ENCODE measurements around the gene SPOCK2. TPM values are rescaled to one million over a fixed set of nuclear protein-coding genes. Genes with fewer than 3 reads are reported as not detected.

Gene SPOCK2
- polyA plus RNA-seq, 1 donor = 17.4 TPM

DNA sequence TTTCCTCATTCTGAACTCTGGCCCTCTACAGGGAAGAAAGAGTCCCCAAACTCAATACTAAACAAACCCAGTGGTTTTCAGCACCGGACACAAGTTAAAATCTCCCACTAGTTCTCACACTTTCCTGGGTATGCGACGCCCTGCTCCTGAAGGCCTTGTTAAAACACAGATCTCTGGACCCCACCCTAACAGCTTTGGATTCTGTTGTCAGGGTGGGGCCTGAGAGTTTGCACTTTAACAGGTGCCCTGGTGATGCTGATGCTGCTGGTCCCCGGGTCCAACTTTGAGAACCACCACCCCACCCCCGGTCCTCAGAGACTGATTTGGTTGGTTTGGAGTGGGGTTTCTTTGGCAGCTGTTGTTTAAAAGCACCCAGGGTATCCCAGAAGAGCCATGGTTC, 62.5 kb downstream of the SPOCK2 start:
- no peaks in the 10 kb centered on the region for H3K27me3 ChIP-seq (ENCODE audit: control insufficient read depth, insufficient read depth, low read length)
- DNase-seq = no peak
- no peaks in the 10 kb centered on the region for H3K9me3 ChIP-seq (ENCODE audit: control insufficient read depth, low read depth, low read length)
- H3K27ac ChIP-seq (ENCODE audit: low read length) = no peak overlapping the region
- H3K4me1 ChIP-seq (ENCODE audit: control insufficient read depth, insufficient read depth, low read length) = peaks cover 26% of the 10 kb centered on the region
- no peaks in the 10 kb centered on the region for H3K36me3 ChIP-seq (ENCODE audit: control insufficient read depth, insufficient read depth, low read length)
- H3K4me3 ChIP-seq (ENCODE audit: low read length) = no peak overlapping the region
- no CpG with 5 or more reads among the region's 5 CpGs for WGBS (ENCODE audit: insufficient coverage, low lambda C conversion rate)

- no peaks in the 10 kb centered on the region for H3K27me3 ChIP-seq (ENCODE audit: control insufficient read depth, insufficient read depth, low read length)
- H3K27ac ChIP-seq (ENCODE audit: low read length) = no peak overlapping the region
- no peaks in the 10 kb centered on the region for H3K9me3 ChIP-seq (ENCODE audit: control insufficient read depth, low read depth, low read length)
- no peak for DNase-seq
- H3K36me3 ChIP-seq (ENCODE audit: control insufficient read depth, insufficient read depth, low read length) = no peaks in the 10 kb centered on the region
- H3K4me3 ChIP-seq (ENCODE audit: low read length) = no peak overlapping the region
- H3K4me1 ChIP-seq (ENCODE audit: control insufficient read depth, insufficient read depth, low read length) = peaks cover 22% of the 10 kb centered on the region
- no CpG with 5 or more reads among the region's 8 CpGs for WGBS (ENCODE audit: insufficient coverage, low lambda C conversion rate)
Measured at GRCh38 chr10:72025400-72025799, 63.0 kb downstream of the SPOCK2 start.

GRCh38 chr10:72024596-72024995, 63.8 kb downstream of the SPOCK2 start:
- Histone ChIP-seq H3K27ac (ENCODE audit: low read length) (no peak overlapping the region), H3K4me1 (ENCODE audit: control insufficient read depth, insufficient read depth, low read length) (peaks cover 20% of the 10 kb centered on the region), H3K27me3 (ENCODE audit: control insufficient read depth, insufficient read depth, low read length) (no peaks in the 10 kb centered on the region), H3K9me3 (ENCODE audit: control insufficient read depth, low read depth, low read length) (no peaks in the 10 kb centered on the region), H3K4me3 (ENCODE audit: low read length) (no peak overlapping the region), H3K36me3 (ENCODE audit: control insufficient read depth, insufficient read depth, low read length) (no peaks in the 10 kb centered on the region)
- no peak for DNase-seq
- WGBS (ENCODE audit: insufficient coverage, low lambda C conversion rate) = no CpG with 5 or more reads among the region's 4 CpGs

GRCh38 chr10:72022228-72022627, 66.1 kb downstream of the SPOCK2 start:
- Histone ChIP-seq H3K27me3 (ENCODE audit: control insufficient read depth, insufficient read depth, low read length) (no peaks in the 10 kb centered on the region), H3K9me3 (ENCODE audit: control insufficient read depth, low read depth, low read length) (no peaks in the 10 kb centered on the region), H3K36me3 (ENCODE audit: control insufficient read depth, insufficient read depth, low read length) (no peaks in the 10 kb centered on the region), H3K4me3 (ENCODE audit: low read length) (no peak overlapping the region), H3K4me1 (ENCODE audit: control insufficient read depth, insufficient read depth, low read length) (peaks cover 6% of the 10 kb centered on the region), H3K27ac (ENCODE audit: low read length) (no peak overlapping the region)
- 88% methylated on average over 1 of the region's 6 CpGs for WGBS (ENCODE audit: insufficient coverage, low lambda C conversion rate)
- DNase-seq = no peak

GRCh38 chr10:72020914-72021809, 67.2 kb downstream of the SPOCK2 start:
- Histone ChIP-seq H3K9me3 (ENCODE audit: control insufficient read depth, low read depth, low read length) (no peaks in the 10 kb centered on the region), H3K36me3 (ENCODE audit: control insufficient read depth, insufficient read depth, low read length) (no peaks in the 10 kb centered on the region), H3K27me3 (ENCODE audit: control insufficient read depth, insufficient read depth, low read length) (no peaks in the 10 kb centered on the region), H3K4me1 (ENCODE audit: control insufficient read depth, insufficient read depth, low read length) (peaks cover 12% of the 10 kb centered on the region), H3K4me3 (ENCODE audit: low read length) (no peak overlapping the region), H3K27ac (ENCODE audit: low read length) (no peak overlapping the region)
- no CpG with 5 or more reads among the region's 9 CpGs for WGBS (ENCODE audit: insufficient coverage, low lambda C conversion rate)
- no peak for DNase-seq

DNA sequence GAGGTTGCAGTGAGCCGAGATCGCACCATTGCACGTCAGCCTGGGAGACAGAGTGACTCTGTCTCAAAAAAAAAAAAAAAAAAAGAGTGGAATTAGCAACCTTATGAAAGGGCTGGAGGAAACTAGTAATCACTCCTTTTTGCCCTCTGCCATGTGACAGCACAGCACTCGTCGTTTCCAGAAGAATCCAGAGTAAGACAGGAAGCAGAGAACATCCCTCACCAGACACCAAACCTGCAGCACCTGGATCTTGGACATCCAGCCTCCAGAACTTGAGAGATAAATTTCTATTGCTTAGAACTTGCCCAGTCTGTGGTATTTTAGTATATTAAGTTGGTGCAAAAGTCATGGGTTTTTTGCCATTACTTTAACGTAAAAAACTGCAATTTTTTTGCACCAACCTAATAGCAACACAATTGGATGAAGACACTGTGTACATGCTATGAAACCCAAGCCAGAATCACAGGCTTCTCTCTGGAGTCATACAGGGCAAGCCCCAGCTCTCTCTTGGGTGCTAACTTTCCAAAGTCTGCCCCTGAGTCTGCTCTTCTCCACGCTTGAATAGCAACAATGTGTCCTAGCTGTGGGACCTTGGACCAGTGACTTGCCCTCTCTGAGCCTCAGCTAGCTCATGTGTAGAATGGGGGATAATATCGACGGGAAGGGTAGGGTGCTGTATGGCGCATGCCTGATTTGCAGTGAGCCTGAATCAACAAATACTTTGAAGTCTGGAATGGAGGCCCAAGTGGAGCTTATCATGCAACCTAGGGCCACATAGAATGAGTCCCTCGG, 69.1 kb downstream of the SPOCK2 start:
- Histone ChIP-seq H3K36me3 (ENCODE audit: control insufficient read depth, insufficient read depth, low read length) (no peaks in the 10 kb centered on the region), H3K27me3 (ENCODE audit: control insufficient read depth, insufficient read depth, low read length) (no peaks in the 10 kb centered on the region), H3K27ac (ENCODE audit: low read length) (no peak overlapping the region), H3K4me1 (ENCODE audit: control insufficient read depth, insufficient read depth, low read length) (peaks cover 21% of the 10 kb centered on the region), H3K9me3 (ENCODE audit: control insufficient read depth, low read depth, low read length) (no peaks in the 10 kb centered on the region), H3K4me3 (ENCODE audit: low read length) (no peak overlapping the region)
- WGBS (ENCODE audit: insufficient coverage, low lambda C conversion rate) = no CpG with 5 or more reads among the region's 11 CpGs
- no peak for DNase-seq

- Histone ChIP-seq H3K9me3 (ENCODE audit: control insufficient read depth, low read depth, low read length) (no peaks in the 10 kb centered on the region), H3K4me3 (ENCODE audit: low read length) (no peak overlapping the region), H3K27me3 (ENCODE audit: control insufficient read depth, insufficient read depth, low read length) (no peaks in the 10 kb centered on the region), H3K4me1 (ENCODE audit: control insufficient read depth, insufficient read depth, low read length) (peaks cover 21% of the 10 kb centered on the region), H3K36me3 (ENCODE audit: control insufficient read depth, insufficient read depth, low read length) (no peaks in the 10 kb centered on the region), H3K27ac (ENCODE audit: low read length) (no peak overlapping the region)
- no peak for DNase-seq
- WGBS (ENCODE audit: insufficient coverage, low lambda C conversion rate) = no CpG with 5 or more reads among the region's 13 CpGs
Measured at GRCh38 chr10:72016608-72017300, 71.6 kb downstream of the SPOCK2 start.

GRCh38 chr10:72015841-72016240, 72.5 kb downstream of the SPOCK2 start:
- Histone ChIP-seq H3K36me3 (ENCODE audit: control insufficient read depth, insufficient read depth, low read length) (no peaks in the 10 kb centered on the region), H3K9me3 (ENCODE audit: control insufficient read depth, low read depth, low read length) (no peaks in the 10 kb centered on the region), H3K4me3 (ENCODE audit: low read length) (no peak overlapping the region), H3K4me1 (ENCODE audit: control insufficient read depth, insufficient read depth, low read length) (peaks cover 21% of the 10 kb centered on the region), H3K27me3 (ENCODE audit: control insufficient read depth, insufficient read depth, low read length) (no peaks in the 10 kb centered on the region), H3K27ac (ENCODE audit: low read length) (peak overlapping the region; percentile 77)
- WGBS (ENCODE audit: insufficient coverage, low lambda C conversion rate) = 23% methylated on average over 5 of the region's 8 CpGs
- DNase-seq = peak; percentile 49 to 83

DNA sequence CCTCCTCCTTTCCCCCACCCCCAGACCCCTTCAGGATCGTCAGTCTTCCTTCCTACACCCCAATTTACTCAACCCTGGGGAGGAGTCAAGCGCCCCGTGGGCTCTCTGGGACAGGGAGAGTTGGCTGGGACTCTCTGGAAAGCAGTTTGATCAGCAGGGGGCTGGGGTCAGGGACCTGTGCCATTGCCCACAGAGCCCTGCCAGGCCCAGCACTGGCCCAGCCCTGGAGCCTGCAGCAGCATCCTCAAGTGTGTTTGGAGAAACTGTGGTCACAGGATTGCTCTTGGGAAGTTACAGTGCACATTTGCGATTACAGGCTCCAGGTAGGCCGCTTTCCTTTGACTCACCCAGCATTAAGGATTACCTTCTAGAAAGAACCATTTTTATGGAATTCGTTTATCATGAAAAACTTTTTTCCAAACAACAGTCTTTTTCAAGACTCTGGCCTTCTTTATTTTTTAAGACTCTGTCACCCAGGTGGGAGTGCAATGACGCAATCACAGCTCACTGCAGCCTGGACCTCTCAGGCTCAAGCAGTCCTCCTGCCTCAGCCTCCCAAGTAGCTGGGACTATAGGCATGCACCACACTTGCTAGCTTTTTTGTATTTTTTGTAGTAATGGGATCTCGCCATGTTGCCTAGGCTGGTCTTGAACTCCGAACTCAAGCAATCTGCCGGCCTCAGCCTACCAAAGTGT, 73.4 kb downstream of the SPOCK2 start:
- H3K9me3 ChIP-seq (ENCODE audit: control insufficient read depth, low read depth, low read length) = no peaks in the 10 kb centered on the region
- no peak overlapping the region for H3K4me3 ChIP-seq (ENCODE audit: low read length)
- peak overlapping the region; percentile 77 for H3K27ac ChIP-seq (ENCODE audit: low read length)
- H3K27me3 ChIP-seq (ENCODE audit: control insufficient read depth, insufficient read depth, low read length) = no peaks in the 10 kb centered on the region
- peaks cover 21% of the 10 kb centered on the region for H3K4me1 ChIP-seq (ENCODE audit: control insufficient read depth, insufficient read depth, low read length)
- H3K36me3 ChIP-seq (ENCODE audit: control insufficient read depth, insufficient read depth, low read length) = no peaks in the 10 kb centered on the region
- DNase-seq = no peak
- 100% methylated on average over 2 of the region's 10 CpGs for WGBS (ENCODE audit: insufficient coverage, low lambda C conversion rate)

GRCh38 chr10:72014197-72014596, 74.2 kb downstream of the SPOCK2 start:
- Histone ChIP-seq H3K4me1 (ENCODE audit: control insufficient read depth, insufficient read depth, low read length) (peaks cover 24% of the 10 kb centered on the region), H3K27ac (ENCODE audit: low read length) (no peak overlapping the region)

More at GRCh38 chr10:72014197-72014596, 74.2 kb downstream of the SPOCK2 start:
- Histone ChIP-seq H3K4me3 (ENCODE audit: low read length) (no peak overlapping the region), H3K27me3 (ENCODE audit: control insufficient read depth, insufficient read depth, low read length) (no peaks in the 10 kb centered on the region), H3K9me3 (ENCODE audit: control insufficient read depth, low read depth, low read length) (no peaks in the 10 kb centered on the region), H3K36me3 (ENCODE audit: control insufficient read depth, insufficient read depth, low read length) (no peaks in the 10 kb centered on the region)
- no peak for DNase-seq
- no CpG with 5 or more reads among the region's 2 CpGs for WGBS (ENCODE audit: insufficient coverage, low lambda C conversion rate)
